PFSK-1 (cell line): ENCODE data around the gene LRRC26.

Experiments
- FOXP2 ChIP-seq: optimal IDR thresholded peaks from 2 replicates; pipeline ENCODE3; 2011; ENCODE audit warnings: borderline replicate concordance, control low read depth, inconsistent platforms; ENCODE audit not compliant: insufficient read depth; ENCODE audit errors: extremely low read length, extremely low read depth
- POLR2AphosphoS5 ChIP-seq: IDR thresholded peaks from 2 replicates; pipeline ENCODE4 v1.6.1; 2012; ENCODE audit warnings: low read depth, mild to moderate bottlenecking, control low read depth, low read length, moderate library complexity
- REST ChIP-seq, 2 experiments: IDR thresholded peaks; 2 replicates each; pipeline versions ENCODE4 v1.6.1 to v1.8.0; 2011 to 2012; ENCODE audit warnings: low read depth in 2 of 2, low read length in 2 of 2, control low read depth in 1 of 2, inconsistent platforms in 1 of 2, mild to moderate bottlenecking in 1 of 2, moderate library complexity in 1 of 2; ENCODE audit not compliant: insufficient read depth in 1 of 2
- SIN3A ChIP-seq: IDR thresholded peaks from 2 replicates; pipeline ENCODE4 v1.6.1; 2012; ENCODE audit warnings: mild to moderate bottlenecking, low read length, moderate library complexity, borderline replicate concordance; ENCODE audit not compliant: insufficient read depth
- TAF1 ChIP-seq: IDR thresholded peaks from 2 replicates; pipeline ENCODE4 v1.6.1; 2012; ENCODE audit warnings: low read length, control low read depth, borderline replicate concordance; ENCODE audit not compliant: insufficient read depth

LRRC26 gene

GRCh38 chr9:137199411-137200121, 29.7 kb upstream of the LRRC26 start:
- TF ChIP-seq REST (IDR thresholded peaks at IDR 0.05; ENCODE audit: insufficient read depth in 1 of 2, low read depth in 2 of 2, low read length in 2 of 2), result no peak
- TF ChIP-seq POLR2AphosphoS5, result no peak
- no peak for TF ChIP-seq SIN3A
- TF ChIP-seq FOXP2, result no peak
- no peak for TF ChIP-seq TAF1

GRCh38 chr9:137198902-137199283, 29.0 kb upstream of the LRRC26 start:
- TF ChIP-seq FOXP2 (no peak), SIN3A (no peak), TAF1 (no peak), REST (IDR thresholded peaks at IDR 0.05; ENCODE audit: insufficient read depth in 1 of 2, low read depth in 2 of 2, low read length in 2 of 2) (no peak), POLR2AphosphoS5 (no peak)

- TF ChIP-seq TAF1 (no peak), FOXP2 (no peak), SIN3A (no peak), POLR2AphosphoS5 (no peak), REST (IDR thresholded peaks at IDR 0.05; ENCODE audit: insufficient read depth in 1 of 2, low read depth in 2 of 2, low read length in 2 of 2) (no peak)
Measured at GRCh38 chr9:137198051-137198901, 28.4 kb upstream of the LRRC26 start.

GRCh38 chr9:137195525-137196220, 25.8 kb upstream of the LRRC26 start:
- TF ChIP-seq FOXP2 (no peak), SIN3A (no peak), TAF1 (no peak), POLR2AphosphoS5 (no peak), REST (IDR thresholded peaks at IDR 0.05; ENCODE audit: insufficient read depth in 1 of 2, low read depth in 2 of 2, low read length in 2 of 2) (no peak)
